PC-3 (cell line): ENCODE data around the gene DYDC2.

Source experiments
- CTCF ChIP-seq: fragments of 300-600 bp; sonication (generic); conservative IDR thresholded peaks from 2 replicates; pipeline ENCODE4 v1.5.1; 2017; ENCODE audit warnings: antibody characterized with exemption, low read depth, mild to moderate bottlenecking, low read length
- EZH2phosphoT487 ChIP-seq: fragments of 300-600 bp; sonication (generic); IDR thresholded peaks from 2 replicates; pipeline ENCODE4 v1.6.1; 2018; ENCODE audit warnings: mild to moderate bottlenecking, antibody characterized with exemption, low read length, borderline replicate concordance

- no peak for TF ChIP-seq EZH2phosphoT487
- no peak for TF ChIP-seq CTCF
Observed at GRCh38 chr10:80350251-80350650, 6.3 kb upstream of the DYDC2 start.
